ENCODE results near the gene RPA1.

RPA1 gene

DNA sequence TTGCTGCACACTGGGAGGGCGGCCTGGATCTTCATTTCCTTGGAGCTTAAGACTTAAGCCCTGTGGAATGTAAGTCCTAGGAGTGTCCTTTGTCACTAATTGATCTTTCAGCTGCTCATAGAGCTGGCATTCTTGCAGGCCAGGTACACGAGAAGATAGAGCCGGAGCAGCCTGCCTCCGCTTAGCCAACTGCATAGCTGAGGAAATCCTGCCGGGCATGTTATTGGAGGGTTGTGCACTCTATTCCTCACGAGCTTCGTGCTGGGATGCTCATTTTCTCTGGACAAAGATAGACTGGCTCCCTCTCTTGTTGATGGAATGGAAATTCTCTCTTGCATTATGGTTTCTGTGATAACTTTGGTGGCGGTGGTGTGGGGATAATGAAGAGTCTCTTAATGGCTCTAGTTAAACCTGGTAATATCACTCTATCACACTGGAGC lies 76.9 kb downstream of the RPA1 start:
- FAIRE-seq = no peak
- DNase-seq (ENCODE audit: insufficient read length) = no peak
- TF ChIP-seq POLR2A (IDR thresholded peaks at IDR 0.05; ENCODE audit: low read depth, low read length) = no peak
- TF ChIP-seq POLR2AphosphoS5 (IDR thresholded peaks at IDR 0.05; ENCODE audit: low read depth, low read length) = no peak
- no peak for TF ChIP-seq TAF1 (IDR thresholded peaks at IDR 0.05; ENCODE audit: borderline replicate concordance, low read depth, low read length)

GRCh38 chr17:1907216-1907631 lies 77.4 kb downstream of the RPA1 start:
- TF ChIP-seq POLR2A (IDR thresholded peaks at IDR 0.05; ENCODE audit: low read depth, low read length) = no peak
- TF ChIP-seq TAF1 (IDR thresholded peaks at IDR 0.05; ENCODE audit: borderline replicate concordance, low read depth, low read length) = no peak
- no peak for TF ChIP-seq POLR2AphosphoS5 (IDR thresholded peaks at IDR 0.05; ENCODE audit: low read depth, low read length)
- no peak for DNase-seq (ENCODE audit: insufficient read length)
- peak; percentile 27 for FAIRE-seq

DNA sequence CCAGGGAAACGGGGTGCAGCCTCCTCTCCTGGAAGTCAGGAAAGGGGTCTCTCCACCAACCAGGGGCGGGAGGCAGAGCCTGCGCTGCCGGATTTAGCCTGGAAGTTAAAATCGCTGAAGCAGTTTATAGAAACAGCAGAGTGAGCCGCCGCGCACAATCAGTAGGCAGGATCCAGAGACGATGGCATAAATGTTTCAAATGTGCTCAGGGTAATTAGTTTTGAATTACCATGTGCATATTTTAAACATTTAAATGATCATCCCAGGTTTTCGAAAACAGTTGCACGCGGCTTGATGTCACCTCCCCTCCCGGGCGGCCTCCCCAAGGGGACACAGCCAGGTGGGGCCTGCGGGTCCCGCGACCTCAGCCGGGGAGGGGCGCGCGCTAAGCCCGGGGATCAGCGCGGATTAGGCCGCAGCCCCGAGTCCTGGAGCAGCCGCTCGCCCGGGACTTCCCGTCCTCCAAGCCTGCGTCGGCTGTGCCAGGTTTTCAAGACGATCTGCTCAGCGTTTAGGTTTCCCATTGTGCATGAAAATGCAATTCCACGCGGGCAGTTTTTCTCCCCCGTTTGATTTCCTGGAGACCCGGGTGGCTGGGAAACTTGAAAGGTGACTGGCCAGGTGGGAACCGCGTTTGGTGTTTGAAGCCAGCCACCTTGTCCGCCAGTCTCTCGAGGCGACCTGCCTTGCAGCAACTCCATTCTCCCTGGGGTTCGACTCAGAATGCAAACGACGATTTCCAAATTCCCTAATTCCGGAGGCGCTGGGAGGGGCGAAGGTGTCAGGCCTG lies 78.3 kb downstream of the RPA1 start:
- TF ChIP-seq TAF1 (IDR thresholded peaks at IDR 0.05; ENCODE audit: borderline replicate concordance, low read depth, low read length) = no peak
- TF ChIP-seq POLR2AphosphoS5 (IDR thresholded peaks at IDR 0.05; ENCODE audit: low read depth, low read length) = no peak
- no peak for TF ChIP-seq POLR2A (IDR thresholded peaks at IDR 0.05; ENCODE audit: low read depth, low read length)
- DNase-seq (ENCODE audit: insufficient read length) (no peak), FAIRE-seq (no peak)

GRCh38 chr17:1908699-1909309 lies 79.0 kb downstream of the RPA1 start:
- no peak for DNase-seq (ENCODE audit: insufficient read length)
- peak; percentile 79 for FAIRE-seq
- TF ChIP-seq POLR2AphosphoS5 (IDR thresholded peaks at IDR 0.05; ENCODE audit: low read depth, low read length) (no peak), POLR2A (IDR thresholded peaks at IDR 0.05; ENCODE audit: low read depth, low read length) (no peak), TAF1 (IDR thresholded peaks at IDR 0.05; ENCODE audit: borderline replicate concordance, low read depth, low read length) (no peak)

DNA sequence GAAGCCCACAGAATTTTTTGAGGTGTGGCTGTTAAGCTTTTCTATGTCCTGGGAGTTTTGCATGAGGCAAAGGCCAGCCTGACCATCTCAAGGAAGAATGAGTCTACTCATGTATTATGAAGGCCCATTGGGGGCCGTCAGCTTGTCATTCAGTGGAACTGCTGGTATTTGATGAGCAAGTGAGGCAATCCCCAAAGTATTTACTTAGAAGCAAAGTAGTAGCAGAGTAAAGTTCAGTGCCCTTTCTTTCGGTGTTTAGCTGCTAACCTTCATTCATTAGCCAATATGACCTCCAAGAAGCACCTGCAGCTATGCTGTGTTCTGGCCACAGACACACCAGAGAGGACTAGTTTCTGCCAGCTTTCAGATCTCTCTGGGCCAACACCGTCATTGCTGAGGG lies 80.2 kb downstream of the RPA1 start:
- TF ChIP-seq POLR2A (IDR thresholded peaks at IDR 0.05; ENCODE audit: low read depth, low read length) (no peak), POLR2AphosphoS5 (IDR thresholded peaks at IDR 0.05; ENCODE audit: low read depth, low read length) (no peak), TAF1 (IDR thresholded peaks at IDR 0.05; ENCODE audit: borderline replicate concordance, low read depth, low read length) (no peak)
- DNase-seq (ENCODE audit: insufficient read length) (no peak), FAIRE-seq (no peak)

GRCh38 chr17:1912146-1912545 lies 82.3 kb downstream of the RPA1 start:
- TF ChIP-seq POLR2AphosphoS5 (IDR thresholded peaks at IDR 0.05; ENCODE audit: low read depth, low read length) = no peak
- no peak for TF ChIP-seq POLR2A (IDR thresholded peaks at IDR 0.05; ENCODE audit: low read depth, low read length)
- no peak for TF ChIP-seq TAF1 (IDR thresholded peaks at IDR 0.05; ENCODE audit: borderline replicate concordance, low read depth, low read length)
- no peak for FAIRE-seq

DNA sequence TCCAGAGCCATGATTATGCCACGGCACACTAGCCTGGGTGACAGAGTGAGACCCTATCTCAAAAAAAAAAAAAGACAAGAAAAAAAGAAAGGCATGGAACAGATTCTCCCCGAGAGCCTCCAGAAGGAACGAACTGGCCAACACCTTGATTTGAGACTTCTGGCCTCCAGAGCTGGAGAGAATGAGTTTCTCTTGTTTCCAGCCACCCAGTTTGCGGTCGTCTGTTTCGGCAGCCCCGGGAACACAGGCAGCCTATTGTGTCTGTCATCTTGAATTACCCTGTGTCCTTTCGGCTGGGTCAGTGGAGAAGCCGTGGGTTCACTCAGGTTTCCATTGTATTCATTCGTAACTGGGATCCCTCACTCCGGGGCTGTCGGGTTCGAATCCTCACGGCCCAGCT lies 83.9 kb downstream of the RPA1 start:
- no peak for TF ChIP-seq POLR2A (IDR thresholded peaks at IDR 0.05; ENCODE audit: low read depth, low read length)
- DNase-seq (ENCODE audit: insufficient read length) (no peak), FAIRE-seq (no peak)

More at GRCh38 chr17:1912146-1912545, 82.3 kb downstream of the RPA1 start:
- DNase-seq (ENCODE audit: insufficient read length) = no peak

DNA sequence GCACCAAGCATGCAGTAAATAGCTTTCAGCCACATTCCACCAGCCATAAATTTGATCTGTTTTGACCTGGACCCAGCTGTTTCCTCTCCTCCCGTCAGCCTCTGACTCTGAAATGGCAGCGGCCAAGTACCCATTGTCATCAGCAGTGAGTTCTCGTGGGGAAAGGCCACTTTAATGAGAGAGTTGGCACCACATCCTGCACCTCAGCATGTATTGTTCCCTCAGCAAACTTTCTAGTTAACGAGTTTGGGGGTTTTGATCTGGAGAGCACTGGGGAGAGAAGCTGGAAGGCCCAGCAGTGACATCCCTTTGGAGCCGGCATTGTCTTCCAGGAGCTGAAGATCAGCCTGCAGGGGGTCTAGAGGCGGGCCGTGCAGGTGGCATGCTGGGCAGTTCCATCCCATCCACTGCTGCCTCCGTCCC lies 84.9 kb downstream of the RPA1 start:
- DNase-seq (ENCODE audit: insufficient read length) (no peak), FAIRE-seq (no peak)
- TF ChIP-seq TAF1 (IDR thresholded peaks at IDR 0.05; ENCODE audit: borderline replicate concordance, low read depth, low read length) (no peak), POLR2A (IDR thresholded peaks at IDR 0.05; ENCODE audit: low read depth, low read length) (no peak), POLR2AphosphoS5 (IDR thresholded peaks at IDR 0.05; ENCODE audit: low read depth, low read length) (no peak)

GRCh38 chr17:1915889-1916288 lies 86.1 kb downstream of the RPA1 start:
- no peak for FAIRE-seq
- DNase-seq (ENCODE audit: insufficient read length) = no peak
- TF ChIP-seq POLR2AphosphoS5 (IDR thresholded peaks at IDR 0.05; ENCODE audit: low read depth, low read length) (no peak), POLR2A (IDR thresholded peaks at IDR 0.05; ENCODE audit: low read depth, low read length) (no peak), TAF1 (IDR thresholded peaks at IDR 0.05; ENCODE audit: borderline replicate concordance, low read depth, low read length) (no peak)

DNA sequence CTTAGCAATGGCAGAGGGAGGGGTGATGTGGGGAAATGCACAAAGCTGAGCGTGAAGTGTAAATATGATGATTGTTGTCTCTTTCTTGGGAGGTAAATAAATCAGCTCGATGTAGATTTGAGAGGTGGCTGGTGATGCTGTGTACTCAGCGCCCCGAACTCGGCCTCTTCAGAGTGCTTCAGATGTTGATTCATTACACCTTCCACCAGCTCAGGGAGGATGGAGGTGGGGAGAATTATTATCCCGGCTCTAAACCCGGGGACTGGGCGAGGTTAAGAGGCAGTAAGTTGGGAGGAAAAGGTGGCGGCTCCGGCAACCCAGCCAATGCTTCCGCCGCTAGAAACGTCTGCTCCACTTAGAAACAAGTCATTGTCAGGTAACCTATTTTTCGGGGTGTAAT lies 86.5 kb downstream of the RPA1 start:
- DNase-seq (ENCODE audit: insufficient read length) = no peak
- no peak for TF ChIP-seq TAF1 (IDR thresholded peaks at IDR 0.05; ENCODE audit: borderline replicate concordance, low read depth, low read length)
- TF ChIP-seq POLR2AphosphoS5 (IDR thresholded peaks at IDR 0.05; ENCODE audit: low read depth, low read length) = no peak
- TF ChIP-seq POLR2A (IDR thresholded peaks at IDR 0.05; ENCODE audit: low read depth, low read length) = no peak
- no peak for FAIRE-seq

GRCh38 chr17:1916963-1917715 lies 87.3 kb downstream of the RPA1 start:
- DNase-seq (ENCODE audit: insufficient read length) (no peak), FAIRE-seq (no peak)
- TF ChIP-seq POLR2A (IDR thresholded peaks at IDR 0.05; ENCODE audit: low read depth, low read length) = no peak
